SW480 (cell line): ENCODE measurements around the gene MATK.

Experiments used
- DNase-seq: peaks from one replicate; pipeline ENCODE4 v3.0.0-alpha.2; 2016; ENCODE audit warnings: low spot score

Gene MATK, protein sequence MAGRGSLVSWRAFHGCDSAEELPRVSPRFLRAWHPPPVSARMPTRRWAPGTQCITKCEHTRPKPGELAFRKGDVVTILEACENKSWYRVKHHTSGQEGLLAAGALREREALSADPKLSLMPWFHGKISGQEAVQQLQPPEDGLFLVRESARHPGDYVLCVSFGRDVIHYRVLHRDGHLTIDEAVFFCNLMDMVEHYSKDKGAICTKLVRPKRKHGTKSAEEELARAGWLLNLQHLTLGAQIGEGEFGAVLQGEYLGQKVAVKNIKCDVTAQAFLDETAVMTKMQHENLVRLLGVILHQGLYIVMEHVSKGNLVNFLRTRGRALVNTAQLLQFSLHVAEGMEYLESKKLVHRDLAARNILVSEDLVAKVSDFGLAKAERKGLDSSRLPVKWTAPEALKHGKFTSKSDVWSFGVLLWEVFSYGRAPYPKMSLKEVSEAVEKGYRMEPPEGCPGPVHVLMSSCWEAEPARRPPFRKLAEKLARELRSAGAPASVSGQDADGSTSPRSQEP

DNA sequence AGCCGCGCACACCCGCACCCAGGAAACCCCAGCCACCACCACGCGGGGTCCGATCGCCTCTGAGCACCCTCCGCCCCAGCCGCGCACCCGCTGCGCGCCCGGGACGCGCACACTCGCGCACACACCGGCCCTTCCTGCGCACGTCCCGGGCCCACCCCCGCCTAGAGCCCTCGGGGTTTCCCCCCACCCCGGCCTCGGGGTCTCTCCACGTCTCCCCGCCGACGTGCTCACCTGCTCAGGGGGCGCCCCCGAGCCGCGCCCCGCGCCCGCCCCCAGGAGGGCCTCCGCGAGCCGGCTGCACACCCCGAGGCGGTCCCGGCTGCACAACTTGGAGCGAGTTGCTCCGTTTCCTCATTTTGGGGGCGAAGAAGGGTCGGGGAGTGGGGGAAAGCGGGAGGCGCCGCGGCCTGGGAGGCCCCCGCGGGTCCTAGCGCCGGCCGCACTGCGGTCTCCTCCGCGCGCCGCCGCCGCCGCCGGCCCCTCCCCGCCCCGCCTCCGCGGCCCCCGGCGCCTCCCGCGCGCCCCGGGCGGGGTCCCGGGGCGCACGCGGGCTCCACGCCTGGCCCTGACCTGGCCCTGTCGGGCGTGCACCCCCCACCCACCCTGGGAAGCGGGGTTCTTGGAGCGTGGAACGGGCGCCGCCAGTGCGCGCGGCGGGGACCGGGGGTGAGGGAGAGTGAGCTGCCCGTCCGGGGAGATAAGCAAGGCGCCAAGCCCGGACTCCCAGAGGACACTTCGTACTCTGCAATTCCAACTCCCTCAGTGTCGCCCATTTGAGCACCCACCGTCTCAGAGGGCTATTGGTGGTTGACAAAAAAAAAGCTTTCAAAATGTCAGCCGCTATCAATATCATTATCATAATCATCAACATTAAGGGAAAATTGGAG is at the start of gene MATK:
TSS of gene MATK (minus strand) at position 444 of the 887 bp plus-strand sequence. CDS start 1,246 bp downstream, outside the sequence.
- no peak for DNase-seq

DNA sequence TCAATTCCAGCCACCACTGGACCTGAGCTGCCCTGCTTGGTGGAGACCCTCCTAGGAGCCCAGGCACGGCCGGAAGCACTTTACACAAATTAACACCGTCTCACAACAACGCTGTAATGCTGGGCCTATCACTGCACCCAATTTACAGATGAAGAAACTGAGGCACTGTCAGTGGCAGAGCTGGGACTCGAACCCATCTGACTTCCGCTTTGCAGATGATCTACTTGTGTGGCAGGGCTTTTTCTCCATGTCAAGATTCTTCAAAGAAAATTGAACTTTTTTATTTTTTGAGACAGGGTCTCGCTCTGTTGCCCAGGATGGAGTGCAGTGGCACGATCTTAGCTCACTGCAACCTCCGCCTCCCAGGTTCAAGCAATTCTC is 48.9 kb upstream of the MATK start:
- no peak for DNase-seq

DNA sequence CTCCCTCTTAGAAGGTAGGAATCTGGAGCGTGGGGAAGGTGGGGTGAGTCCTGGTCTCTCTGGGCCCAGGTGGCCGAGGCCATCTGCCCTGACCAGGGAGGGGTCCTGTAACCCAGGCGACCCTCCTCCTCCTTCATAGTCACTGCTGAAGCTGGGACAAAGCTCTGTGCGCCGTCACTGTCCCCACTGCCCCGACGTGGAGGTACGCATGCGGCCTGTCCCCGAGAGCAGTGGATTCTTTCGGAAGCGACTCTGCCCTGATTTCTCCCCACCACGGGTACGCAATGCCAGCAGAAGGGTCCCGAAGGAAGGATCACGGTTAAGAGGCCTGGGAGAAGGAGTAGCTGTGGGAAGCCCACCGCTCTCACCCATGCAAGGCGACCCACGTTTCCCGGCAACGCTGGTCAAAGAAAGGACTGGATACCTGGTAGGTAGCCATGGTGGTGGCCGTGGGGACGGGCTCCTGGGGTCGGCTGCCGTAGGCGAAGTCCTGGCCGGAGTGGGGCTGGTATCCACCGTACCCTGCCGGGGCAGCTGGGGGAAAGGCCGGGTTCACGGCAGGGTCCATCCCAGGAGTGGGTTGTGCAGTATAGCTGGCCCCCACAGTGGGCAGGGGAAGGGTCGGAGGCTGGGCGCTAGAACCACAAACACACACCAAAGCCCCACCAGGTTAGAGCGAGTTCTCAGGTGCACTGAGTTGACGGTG is 48.3 kb upstream of the MATK start:
- DNase-seq: no peak

DNA sequence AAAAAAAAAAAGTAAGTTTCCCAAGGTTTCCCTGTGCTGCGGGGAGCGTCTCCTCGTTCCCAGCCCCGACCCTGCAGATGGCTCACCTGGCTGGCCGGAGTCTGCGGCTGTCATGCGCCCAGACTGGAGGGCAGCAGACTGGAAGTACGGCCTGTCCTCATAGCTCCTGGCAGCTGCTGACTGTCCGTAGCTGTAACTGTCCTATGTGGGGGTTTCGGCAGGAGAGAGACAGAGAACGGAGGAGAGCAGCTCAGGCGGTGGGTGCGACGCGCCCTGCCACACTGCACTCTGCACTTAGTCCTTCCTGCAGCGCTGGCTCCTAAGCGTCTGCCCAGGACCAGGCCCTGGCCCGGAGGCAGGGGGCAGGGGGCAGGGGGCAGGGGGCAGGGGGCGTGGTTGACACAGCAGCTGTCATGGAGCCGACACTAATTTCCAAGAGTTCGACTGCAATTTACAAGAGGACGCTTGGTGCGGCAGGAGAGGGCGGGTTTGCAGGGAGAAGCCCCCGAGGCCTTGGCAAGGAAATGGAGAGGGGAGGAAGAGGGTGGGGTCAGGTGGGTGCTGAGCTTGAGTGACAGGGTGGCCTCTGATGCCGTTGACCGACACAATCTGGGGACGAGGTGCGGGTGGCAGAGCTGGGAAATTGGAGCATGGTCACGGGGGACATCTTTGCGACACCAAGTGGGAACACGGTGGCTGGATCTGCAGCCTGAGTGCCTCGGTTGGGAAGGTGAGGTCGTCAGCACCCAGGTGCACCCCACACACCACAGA is 47.6 kb upstream of the MATK start:
- DNase-seq: no peak

DNA sequence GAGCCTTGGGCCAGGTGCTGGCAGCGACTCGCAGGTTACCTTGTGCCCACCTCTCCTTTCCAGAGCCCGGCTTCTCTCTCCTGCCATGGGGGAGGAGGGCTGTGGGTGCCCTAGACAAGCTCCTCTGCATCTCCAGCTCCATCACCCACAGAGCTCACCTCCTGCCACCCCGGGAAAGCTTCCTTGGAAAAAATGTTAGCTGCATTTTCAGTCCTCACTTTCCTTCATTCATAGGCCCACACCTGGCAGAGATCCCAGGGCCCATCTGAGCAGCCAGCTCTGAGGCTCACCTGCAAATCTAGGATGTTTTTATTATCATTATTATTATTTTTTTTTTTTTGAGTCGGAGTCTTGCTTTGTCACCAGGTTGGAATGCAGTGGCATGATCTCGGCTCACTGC is 45.8 kb upstream of the MATK start:
- DNase-seq: no peak

DNA sequence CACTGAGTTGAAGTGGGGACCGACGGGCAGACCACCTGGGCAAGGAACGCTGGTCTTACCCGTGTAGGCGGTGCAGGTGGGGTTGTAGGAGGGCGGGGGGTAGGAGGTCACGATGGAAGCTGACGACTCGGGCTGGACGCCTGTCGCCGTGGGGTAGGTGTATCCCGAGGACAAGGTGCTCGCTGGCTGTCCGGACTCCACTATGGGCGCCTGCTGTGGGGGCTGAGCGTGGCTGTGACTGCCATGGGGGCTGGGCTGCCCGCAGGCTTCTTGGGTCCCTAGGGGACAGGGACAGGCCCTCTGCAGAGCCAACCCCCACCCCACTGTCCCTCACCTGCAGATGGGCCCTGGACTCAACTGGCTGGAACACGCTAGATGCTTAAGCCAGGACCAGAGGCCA is 45.4 kb upstream of the MATK start:
- no peak for DNase-seq

DNA sequence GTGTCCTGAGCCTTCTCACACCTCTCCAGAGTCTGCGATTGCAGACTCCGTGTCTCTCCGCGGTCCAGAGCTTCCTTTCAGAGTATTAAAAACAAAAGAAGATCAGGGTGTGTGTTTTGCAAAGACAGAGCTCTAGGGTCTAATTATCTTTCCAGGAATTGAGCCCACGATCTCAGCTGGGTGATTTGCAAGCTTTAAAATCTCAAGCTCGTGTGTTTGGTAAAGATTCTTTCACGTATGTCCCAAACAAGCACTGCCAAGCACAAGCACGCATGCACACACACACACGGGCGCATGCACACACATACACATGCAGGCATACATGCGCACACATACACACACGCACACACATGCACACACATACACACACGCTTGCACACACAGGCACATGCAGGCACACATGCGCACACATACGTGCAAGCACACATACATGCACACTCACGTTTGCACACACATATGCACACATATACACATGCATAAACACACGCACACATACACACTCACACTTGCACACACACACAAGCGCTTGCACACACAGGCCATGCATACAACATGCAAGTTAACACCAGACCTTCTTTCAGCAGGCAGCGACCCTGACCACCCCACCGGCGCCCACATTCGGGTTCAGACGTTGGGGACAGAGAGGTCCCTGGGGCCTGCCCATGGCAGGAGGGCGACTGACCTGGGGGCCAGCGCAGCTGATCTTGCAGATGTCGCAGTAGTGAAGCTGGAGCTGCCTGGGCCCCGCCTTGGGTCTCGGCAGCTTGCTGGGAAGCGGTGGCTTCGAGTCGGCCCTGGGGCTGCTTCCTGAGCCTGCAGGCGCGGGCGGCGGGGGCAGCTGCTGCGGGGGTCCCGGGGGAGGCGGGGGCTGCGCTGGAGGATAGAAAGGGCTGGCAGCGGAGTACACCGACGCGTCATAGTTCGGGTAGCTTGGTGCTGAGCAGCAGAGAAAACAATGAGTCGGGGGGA is 44.7 kb upstream of the MATK start:
- no peak for DNase-seq

DNA sequence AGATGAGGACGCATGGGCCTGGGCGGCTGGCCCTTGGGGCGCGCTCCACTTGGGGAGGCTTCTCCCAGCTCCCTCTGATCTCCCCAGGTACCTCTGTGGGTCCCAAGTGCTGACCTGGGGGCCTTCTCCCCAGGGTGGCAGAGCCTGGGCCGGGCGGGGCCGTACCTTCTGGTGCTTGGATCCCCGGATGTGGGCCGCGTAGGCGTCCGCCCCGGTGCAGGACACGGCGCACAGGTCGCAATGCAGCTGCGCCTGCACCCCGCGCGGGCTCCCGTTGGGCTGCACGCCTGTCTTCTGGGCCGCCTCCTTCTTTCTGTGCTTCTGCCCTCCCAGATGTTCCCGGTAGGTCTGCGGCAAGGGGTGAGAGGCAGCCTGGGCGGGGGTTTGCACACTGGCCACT is 41.1 kb upstream of the MATK start:
- no peak for DNase-seq

DNA sequence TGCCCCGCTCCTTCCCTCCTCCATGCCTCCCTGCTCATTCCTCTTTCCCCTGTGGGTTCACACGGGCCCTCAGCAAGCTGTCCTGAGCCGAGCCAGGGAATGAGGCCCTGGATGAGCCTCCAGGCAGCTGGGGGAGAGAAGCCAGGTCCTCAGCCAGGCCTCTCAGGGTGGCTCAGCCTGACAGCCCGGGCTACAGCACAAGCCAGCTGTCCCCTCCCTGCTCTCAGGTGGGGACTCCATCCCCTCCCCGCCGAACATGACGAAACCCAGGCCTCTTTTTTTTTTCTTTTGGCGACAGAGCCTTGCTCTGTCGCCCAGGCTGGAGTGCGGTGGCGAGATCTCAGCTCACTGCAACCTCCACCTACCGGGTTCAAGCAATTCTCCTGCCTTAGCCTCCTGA is 40.0 kb upstream of the MATK start:
- DNase-seq: no peak

DNA sequence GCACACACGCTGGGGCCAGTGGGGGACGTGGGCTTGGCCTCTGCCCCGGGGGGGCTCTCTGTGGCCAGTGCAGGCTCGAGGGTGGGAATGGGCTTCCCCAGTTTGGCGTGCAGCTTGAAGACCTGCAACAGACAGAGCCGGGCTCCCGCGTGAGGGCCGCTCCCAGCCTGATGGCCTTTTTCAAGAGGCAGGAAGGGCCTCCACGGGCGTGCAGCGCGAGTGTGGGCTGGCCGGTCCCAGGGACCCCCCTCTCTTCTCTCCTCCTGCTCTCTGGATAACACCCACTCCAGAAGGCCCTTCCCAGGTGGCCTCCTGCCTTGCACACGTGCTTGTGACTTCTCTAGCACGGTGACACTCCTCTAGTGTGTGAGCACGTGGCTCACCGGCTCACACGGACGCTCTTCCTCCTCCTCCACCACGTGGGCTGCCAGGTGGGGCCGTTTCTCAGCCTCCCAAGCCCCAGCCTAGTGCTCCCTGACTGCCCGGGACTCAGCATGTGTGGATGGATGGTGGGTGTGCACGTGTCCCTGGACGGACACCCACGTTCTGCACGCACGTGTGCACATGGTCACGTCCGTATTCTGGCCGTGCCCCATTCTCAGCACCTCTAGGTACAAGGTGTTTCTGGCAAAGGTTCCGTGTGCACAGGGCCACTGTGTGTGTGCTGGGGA is 39.2 kb upstream of the MATK start:
- DNase-seq: no peak

DNA sequence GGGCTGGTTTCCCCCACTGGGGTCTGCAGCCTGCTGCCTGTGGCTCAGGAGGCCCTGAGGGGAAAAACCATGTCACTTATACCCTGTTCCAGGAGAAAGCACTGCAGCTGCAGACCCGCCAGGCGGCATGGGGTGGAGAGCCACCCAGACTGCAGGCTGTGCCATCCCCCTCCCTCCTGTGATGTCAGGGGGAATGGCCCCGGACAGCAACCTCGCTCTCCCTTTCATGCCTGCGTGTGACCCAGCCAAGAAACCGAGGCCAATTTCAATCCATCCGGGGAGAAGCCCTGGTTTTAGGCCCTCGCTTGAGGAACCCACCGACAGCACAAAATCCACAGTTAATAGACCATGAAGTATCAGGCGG is 37.2 kb upstream of the MATK start:
- DNase-seq: no peak

DNA sequence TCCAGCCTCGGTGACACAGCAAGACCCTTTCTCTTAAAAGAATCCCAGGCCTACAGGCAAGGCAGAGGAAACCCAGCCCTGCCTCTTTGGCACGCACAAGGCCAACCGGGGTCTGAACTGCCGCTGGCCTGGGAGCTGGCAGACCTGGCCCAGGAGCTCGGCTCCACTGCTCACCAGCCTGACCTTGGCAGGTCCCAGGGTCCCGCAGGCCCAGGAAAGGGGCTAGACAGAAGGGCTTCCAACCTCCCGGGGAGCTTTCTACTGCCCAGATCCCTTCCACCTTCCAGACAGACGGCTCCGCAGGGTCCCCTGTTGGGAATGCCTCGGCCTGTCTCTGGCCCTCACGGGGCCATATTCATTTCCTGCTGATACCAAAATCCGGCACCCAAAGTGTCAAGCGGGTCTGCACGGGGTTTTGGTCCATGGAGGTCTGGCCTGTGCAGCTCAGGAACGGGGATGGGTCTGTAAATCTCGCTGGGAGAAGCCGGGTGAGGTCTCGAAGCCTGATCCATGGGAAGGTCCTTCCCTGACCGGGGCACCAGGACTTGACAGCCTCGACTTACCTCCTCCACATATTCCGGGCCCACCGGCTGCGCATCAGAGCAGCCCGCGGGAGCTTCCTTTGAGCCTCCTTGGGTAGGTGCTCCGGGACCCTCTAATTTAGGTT is 36.6 kb upstream of the MATK start:
- DNase-seq: no peak

DNA sequence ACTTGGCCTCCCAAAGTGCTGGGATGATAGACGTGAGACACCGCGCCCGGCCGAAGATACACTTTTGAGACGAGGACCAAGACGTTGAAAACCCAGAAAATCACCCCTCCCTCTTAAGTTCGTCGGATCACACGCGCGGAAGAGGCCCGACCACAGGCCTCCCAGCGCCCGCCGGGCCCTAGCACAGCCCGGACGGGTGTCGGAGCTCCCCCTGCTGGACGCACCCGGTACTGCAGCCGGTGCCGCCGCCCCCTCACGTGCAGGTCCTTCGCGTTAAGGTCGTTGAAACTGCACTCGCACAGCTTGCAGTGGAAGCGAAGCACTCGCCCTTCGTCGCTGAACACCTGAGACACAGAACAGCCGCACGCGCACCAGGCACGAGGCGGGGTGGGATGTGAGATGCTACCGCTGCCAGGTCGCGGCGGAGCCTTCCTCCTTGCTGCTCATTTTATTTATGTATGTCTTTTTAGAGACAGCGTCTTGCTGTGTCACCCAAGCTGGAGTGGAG is 35.7 kb upstream of the MATK start:
- no peak for DNase-seq

DNA sequence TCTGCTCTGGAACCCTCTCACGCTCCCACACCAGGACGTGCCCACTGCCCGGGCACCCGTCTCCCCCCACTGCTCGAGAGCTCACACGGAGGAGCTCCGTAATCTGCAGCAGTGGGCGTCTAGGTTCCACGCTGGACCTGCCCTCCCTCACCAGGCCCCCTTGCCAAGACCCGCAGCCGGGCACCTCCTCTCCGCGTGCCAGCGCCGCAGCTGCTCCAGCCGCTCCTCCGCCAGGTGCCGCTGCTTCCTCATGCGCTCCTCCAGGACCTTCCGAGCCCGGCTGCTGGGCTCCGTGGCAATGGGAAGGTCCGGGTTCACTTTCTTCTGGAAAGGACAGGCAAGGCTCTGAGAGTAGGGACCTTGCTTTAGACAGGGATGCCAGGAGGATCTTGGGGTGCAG is 35.0 kb upstream of the MATK start:
- DNase-seq: no peak

DNA sequence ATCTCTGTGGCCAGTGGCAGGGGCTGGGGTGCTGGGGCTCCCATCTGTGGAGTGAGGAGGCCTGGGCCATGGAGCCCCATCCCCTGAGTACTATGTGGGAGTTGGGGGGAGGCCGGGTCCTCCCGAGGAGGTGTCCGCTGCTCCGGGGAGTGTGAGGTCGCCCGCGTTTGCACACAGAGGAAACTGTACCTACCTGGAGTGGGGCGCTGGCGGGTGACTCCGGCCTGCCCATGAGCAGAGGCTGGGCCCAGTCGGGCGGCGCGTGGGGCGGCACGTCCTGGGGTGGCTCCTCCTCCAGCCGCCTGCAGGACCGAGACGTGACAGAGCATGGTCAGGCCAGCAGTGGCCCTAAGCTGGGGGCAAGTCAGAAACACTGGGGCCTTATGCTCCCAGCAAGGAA is 33.8 kb upstream of the MATK start:
- DNase-seq: no peak

DNA sequence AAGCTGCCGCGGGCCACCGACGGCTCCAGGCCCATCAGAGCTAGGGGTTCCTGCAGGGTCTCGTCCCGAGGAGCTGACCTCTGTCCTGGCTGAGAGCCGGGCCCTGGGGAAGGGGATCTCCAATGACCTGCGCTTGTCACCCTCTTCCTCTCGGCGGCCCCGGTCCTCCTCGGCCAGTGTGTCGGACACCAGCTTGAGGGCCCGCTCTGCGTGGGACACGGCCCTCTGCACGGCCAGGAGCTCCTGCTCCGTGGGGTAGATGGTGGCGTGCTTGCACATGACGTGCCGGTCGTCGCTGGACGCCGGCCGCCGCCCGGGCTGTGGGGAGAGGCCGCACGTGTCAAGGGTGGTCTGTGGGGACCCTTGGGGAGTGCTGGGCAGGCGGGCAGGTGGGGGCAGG is 32.7 kb upstream of the MATK start:
- no peak for DNase-seq

DNA sequence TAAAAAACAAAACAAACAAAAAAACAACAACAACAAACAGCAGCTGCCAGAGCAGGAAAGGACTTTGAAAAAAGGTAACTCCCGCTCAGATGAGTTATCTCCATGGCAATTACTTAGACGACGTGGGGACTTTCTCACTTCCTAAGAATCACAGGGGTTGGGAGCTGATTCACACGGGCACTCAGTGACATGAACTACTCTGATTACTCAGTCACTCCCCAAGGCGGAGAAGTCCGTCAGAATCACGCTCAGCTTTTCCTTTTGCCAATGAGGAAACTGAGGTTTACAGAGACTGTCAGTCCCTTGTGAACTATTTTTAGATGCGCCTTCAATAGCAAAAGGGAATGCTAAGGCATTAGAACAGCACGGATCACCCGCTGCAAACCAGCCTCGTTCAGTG is 32.3 kb upstream of the MATK start:
- no peak for DNase-seq

DNA sequence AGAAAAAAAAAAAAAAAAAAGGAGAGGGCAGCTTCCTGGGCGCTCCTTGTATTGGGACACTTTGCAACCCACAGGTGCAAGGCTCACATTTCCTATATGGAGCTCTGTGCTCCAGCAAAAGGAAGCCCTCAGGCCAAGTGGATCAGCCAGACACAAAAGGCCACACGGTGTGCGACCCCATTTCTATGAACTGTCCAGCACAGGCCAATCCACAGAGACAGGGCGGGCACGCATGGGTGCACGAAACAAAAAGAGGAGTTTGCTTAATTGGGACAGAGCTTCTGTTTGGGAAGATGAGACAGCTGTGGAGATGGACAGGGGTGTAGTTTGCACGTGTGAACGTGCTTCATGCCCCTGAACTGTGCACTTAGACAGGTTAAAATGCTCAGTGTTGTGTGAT is 31.6 kb upstream of the MATK start:
- DNase-seq: no peak

DNA sequence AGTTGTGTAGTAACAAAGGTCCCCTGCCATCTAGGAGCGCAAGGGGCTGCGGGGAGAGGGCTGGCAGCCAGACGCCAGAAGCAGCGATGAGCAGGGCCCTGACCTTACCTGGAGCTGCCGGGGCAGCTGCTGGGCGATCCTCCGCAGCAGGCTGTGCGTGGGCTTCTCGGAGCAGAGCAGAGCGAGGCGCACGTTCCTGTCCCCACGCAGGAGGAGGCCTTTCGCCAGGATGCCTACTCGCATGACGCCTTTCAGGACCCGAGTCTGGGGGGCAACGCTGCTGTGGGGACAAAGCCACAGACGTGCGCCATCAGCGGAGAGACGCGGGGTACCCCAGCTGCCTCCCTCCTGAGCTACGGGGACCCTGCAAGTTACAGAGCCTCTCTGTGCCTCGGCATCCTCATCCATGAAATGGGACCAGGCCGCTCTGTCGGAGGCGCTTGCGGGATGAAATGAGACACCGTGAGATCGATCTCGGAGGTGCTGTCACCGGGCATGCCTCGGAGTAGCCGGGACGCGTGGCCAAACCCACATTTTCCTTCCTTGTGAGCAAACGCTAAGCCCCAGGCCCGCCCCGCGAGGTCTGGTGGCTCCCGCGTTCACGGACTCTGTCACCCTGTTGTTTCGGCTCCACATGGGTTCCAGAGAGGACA is 30.5 kb upstream of the MATK start:
- no peak for DNase-seq
